Keratinocyte (primary cell): ENCODE measurements around the gene F8.

Source experiments
- EZH2 ChIP-seq: IDR thresholded peaks from one replicate; pipeline ENCODE4 v1.6.1; 2012; ENCODE audit warnings: inconsistent platforms, mild to moderate bottlenecking, low read length, moderate library complexity
- TF ChIP-seq, protein P1 (sequence below), 3 experiments: IDR thresholded peaks in 1 of 3; conservative IDR thresholded peaks in 1 of 3; optimal IDR thresholded peaks in 1 of 3; 2 replicates in 2 of 3; 3 replicates in 1 of 3; pipeline versions ENCODE3 to v1.5.1; 2011; ENCODE audit warnings: low read length in 3 of 3, mild to moderate bottlenecking in 3 of 3, moderate library complexity in 2 of 3, control low read depth in 1 of 3, inconsistent platforms in 1 of 3; ENCODE audit not compliant: insufficient read depth in 2 of 3; ENCODE audit errors: extremely low read depth in 1 of 3

GRCh38 chrX:154979629-154980028 is 42.9 kb downstream of the F8 start:
- TF ChIP-seq, protein P1, sequence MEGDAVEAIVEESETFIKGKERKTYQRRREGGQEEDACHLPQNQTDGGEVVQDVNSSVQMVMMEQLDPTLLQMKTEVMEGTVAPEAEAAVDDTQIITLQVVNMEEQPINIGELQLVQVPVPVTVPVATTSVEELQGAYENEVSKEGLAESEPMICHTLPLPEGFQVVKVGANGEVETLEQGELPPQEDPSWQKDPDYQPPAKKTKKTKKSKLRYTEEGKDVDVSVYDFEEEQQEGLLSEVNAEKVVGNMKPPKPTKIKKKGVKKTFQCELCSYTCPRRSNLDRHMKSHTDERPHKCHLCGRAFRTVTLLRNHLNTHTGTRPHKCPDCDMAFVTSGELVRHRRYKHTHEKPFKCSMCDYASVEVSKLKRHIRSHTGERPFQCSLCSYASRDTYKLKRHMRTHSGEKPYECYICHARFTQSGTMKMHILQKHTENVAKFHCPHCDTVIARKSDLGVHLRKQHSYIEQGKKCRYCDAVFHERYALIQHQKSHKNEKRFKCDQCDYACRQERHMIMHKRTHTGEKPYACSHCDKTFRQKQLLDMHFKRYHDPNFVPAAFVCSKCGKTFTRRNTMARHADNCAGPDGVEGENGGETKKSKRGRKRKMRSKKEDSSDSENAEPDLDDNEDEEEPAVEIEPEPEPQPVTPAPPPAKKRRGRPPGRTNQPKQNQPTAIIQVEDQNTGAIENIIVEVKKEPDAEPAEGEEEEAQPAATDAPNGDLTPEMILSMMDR (optimal IDR thresholded peaks at IDR 0.05 in 1 of 3, IDR thresholded peaks at IDR 0.05 in 1 of 3, conservative IDR thresholded peaks at IDR 0.05 in 1 of 3; ENCODE audit: extremely low read depth in 1 of 3, insufficient read depth in 2 of 3, low read length in 3 of 3): no peak
- TF ChIP-seq EZH2: no peak
